HepG2 (cell line): Measurements from ENCODE around the gene SLC22A4. TPM values are rescaled to one million over a fixed set of nuclear protein-coding genes. Genes with fewer than 3 reads are reported as not detected.

Experiments
- KMT2A ChIP-seq: sonication (generic); formaldehyde crosslinking; IDR thresholded peaks from 2 replicates; pipeline ENCODE4 v1.4.0; 2020; ENCODE audit warnings: missing genetic modification reagents
- KMT2B ChIP-seq: IDR thresholded peaks from 2 replicates; pipeline ENCODE4 v1.6.1; 2016; ENCODE audit warnings: missing genetic modification reagents, missing compliant biosample characterization
- MEIS1 ChIP-seq: sonication (generic); formaldehyde crosslinking; IDR thresholded peaks from 2 replicates; pipeline ENCODE4 v1.9.0; 2021; ENCODE audit warnings: mild to moderate bottlenecking, missing genetic modification reagents, moderate library complexity, borderline replicate concordance
- TSC22D2 ChIP-seq: sonication (generic); formaldehyde crosslinking; IDR thresholded peaks from 2 replicates; pipeline ENCODE4 v1.5.1; 2020; ENCODE audit warnings: missing genetic modification reagents, mild to moderate bottlenecking, borderline replicate concordance
- ZBTB1 ChIP-seq: sonication (generic); formaldehyde crosslinking; IDR thresholded peaks from 2 replicates; pipeline ENCODE4 v1.4.0; 2020; ENCODE audit warnings: missing genetic modification reagents, borderline replicate concordance
- ZNF720 ChIP-seq: sonication (generic); formaldehyde crosslinking; IDR thresholded peaks from 2 replicates; pipeline ENCODE4 v1.4.0; 2020; ENCODE audit warnings: missing genetic modification reagents
- polyA plus RNA-seq, 8 experiments: library from polyadenylated mRNA; depleted of rRNA in 3 of 8; stranded (reverse) in 7 of 8; unstranded in 1 of 8; fragments of >200 nt; fragmentation: Illumina TruSeq in 4 of 8; extraction: Trizol in 4 of 8; gene quantifications; 2 replicates each; pipeline versions ENCODE4 v1.2.1 to v1.2.3, GENCODE V29; 2011 to 2016; ENCODE audit warnings: low read depth in 4 of 8, missing spikeins in 1 of 8, mixed read lengths in 1 of 8; ENCODE audit not compliant: insufficient read depth in 1 of 8
- total RNA-seq, 5 experiments: library from RNA; depleted of rRNA; stranded (reverse); fragments of >200 nt; fragmentation: Illumina TruSeq; extraction: Trizol; gene quantifications; 2 replicates each; pipeline ENCODE4 v1.2.3, GENCODE V29; 2016; ENCODE audit warnings: low read depth in 1 of 5
- TF ChIP-seq, protein P1 (sequence below): IDR thresholded peaks from 2 replicates; pipeline ENCODE4 v1.4.0; 2020; ENCODE audit warnings: mild to moderate bottlenecking, missing genetic modification reagents
- TF ChIP-seq, protein P2 (sequence below), 2 experiments: sonication (generic) in 1 of 2; formaldehyde crosslinking in 1 of 2; IDR thresholded peaks; 2 replicates each; pipeline versions ENCODE4 v1.4.0 to v1.6.1; 2016 to 2020; ENCODE audit warnings: borderline replicate concordance in 1 of 2, low read depth in 1 of 2, mild to moderate bottlenecking in 1 of 2, missing genetic modification reagents in 1 of 2

SLC22A4 gene
- total and polyA plus RNA-seq, 2 of the 13 experiments (the other 11 are each of a cell fraction or from before 2014, with no cell fraction given), result 0.33 to 0.62 TPM

GRCh38 chr5:132370181-132370970, 76.2 kb downstream of the SLC22A4 start (continued):
- TF ChIP-seq, protein P1, sequence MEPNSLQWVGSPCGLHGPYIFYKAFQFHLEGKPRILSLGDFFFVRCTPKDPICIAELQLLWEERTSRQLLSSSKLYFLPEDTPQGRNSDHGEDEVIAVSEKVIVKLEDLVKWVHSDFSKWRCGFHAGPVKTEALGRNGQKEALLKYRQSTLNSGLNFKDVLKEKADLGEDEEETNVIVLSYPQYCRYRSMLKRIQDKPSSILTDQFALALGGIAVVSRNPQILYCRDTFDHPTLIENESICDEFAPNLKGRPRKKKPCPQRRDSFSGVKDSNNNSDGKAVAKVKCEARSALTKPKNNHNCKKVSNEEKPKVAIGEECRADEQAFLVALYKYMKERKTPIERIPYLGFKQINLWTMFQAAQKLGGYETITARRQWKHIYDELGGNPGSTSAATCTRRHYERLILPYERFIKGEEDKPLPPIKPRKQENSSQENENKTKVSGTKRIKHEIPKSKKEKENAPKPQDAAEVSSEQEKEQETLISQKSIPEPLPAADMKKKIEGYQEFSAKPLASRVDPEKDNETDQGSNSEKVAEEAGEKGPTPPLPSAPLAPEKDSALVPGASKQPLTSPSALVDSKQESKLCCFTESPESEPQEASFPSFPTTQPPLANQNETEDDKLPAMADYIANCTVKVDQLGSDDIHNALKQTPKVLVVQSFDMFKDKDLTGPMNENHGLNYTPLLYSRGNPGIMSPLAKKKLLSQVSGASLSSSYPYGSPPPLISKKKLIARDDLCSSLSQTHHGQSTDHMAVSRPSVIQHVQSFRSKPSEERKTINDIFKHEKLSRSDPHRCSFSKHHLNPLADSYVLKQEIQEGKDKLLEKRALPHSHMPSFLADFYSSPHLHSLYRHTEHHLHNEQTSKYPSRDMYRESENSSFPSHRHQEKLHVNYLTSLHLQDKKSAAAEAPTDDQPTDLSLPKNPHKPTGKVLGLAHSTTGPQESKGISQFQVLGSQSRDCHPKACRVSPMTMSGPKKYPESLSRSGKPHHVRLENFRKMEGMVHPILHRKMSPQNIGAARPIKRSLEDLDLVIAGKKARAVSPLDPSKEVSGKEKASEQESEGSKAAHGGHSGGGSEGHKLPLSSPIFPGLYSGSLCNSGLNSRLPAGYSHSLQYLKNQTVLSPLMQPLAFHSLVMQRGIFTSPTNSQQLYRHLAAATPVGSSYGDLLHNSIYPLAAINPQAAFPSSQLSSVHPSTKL (CRISPR knock-in tag), result no peak
- no peak for TF ChIP-seq KMT2B (CRISPR knock-in tag)
- TF ChIP-seq, protein P2, sequence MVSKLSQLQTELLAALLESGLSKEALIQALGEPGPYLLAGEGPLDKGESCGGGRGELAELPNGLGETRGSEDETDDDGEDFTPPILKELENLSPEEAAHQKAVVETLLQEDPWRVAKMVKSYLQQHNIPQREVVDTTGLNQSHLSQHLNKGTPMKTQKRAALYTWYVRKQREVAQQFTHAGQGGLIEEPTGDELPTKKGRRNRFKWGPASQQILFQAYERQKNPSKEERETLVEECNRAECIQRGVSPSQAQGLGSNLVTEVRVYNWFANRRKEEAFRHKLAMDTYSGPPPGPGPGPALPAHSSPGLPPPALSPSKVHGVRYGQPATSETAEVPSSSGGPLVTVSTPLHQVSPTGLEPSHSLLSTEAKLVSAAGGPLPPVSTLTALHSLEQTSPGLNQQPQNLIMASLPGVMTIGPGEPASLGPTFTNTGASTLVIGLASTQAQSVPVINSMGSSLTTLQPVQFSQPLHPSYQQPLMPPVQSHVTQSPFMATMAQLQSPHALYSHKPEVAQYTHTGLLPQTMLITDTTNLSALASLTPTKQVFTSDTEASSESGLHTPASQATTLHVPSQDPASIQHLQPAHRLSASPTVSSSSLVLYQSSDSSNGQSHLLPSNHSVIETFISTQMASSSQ (IDR thresholded peaks at IDR 0.05; ENCODE audit: low read depth), result no peak
- TF ChIP-seq, protein P2 (CRISPR knock-in tag; IDR thresholded peaks at IDR 0.05; ENCODE audit: borderline replicate concordance), result peak; percentile 35; the same call in 1 of the 2 replicates
- TF ChIP-seq MEIS1 (CRISPR knock-in tag), result 0 out of 2 replicates have a peak, but pooled peaks have one; percentile 38
- TF ChIP-seq TSC22D2 (CRISPR knock-in tag), result no peak
- 0 out of 2 replicates have a peak, but pooled peaks have one; percentile 61 for TF ChIP-seq KMT2A (CRISPR knock-in tag)
- TF ChIP-seq ZBTB1 (CRISPR knock-in tag), result no peak
- no peak for TF ChIP-seq ZNF720 (CRISPR knock-in tag)
